Activated CD4-positive, alpha-beta memory T cell treated with anti-CD3 and anti-CD28 coated beads, Interleukin-2, amount 10 ng/mL, durations not matched to agents 7 days and 5 days (primary cell): ENCODE results near the gene CHCHD1. TPM values are rescaled to one million over a fixed set of nuclear protein-coding genes. Genes with fewer than 3 reads are reported as not detected.
"Not testable (repeated sequence)": the region's sequence is repeated elsewhere in the genome, so short reads cannot be mapped to it uniquely, and the experiment has no call there.

ENCODE experiments used
- CTCF ChIA-PET: fragments of 350-600 bp; sonication (Branson Sonifier 250); formaldehyde crosslinking; loops from one replicate; lab custom pipeline; 2021; ENCODE audit warnings: antibody characterized with exemption, inconsistent platforms; lab: Charles Lee
- POLR2A ChIA-PET: fragments of 350-600 bp; sonication (Branson Sonifier 250); formaldehyde crosslinking; loops from one replicate; lab custom pipeline; 2021; ENCODE audit warnings: antibody characterized with exemption; lab: Charles Lee
- DNase-seq: peaks from one replicate; pipeline ENCODE4 v3.0.0-alpha.2; 2020
- H3K27ac Mint-ChIP-seq: one replicate; pipeline ENCODE4 v1.8.0; 2021; ENCODE audit warnings: mild to moderate bottlenecking, mixed read lengths
- H3K27me3 Mint-ChIP-seq: one replicate; pipeline ENCODE4 v1.8.0; 2021; ENCODE audit warnings: mixed read lengths
- H3K36me3 Mint-ChIP-seq: one replicate; pipeline ENCODE4 v1.8.0; 2021; ENCODE audit warnings: low read depth, mixed read lengths
- H3K4me1 Mint-ChIP-seq: one replicate; pipeline ENCODE4 v1.8.0; 2021; ENCODE audit warnings: mixed read lengths
- H3K4me3 Mint-ChIP-seq: one replicate; pipeline ENCODE4 v1.8.0; 2021; ENCODE audit warnings: mild to moderate bottlenecking, mixed read lengths
- H3K9me3 Mint-ChIP-seq: one replicate; pipeline ENCODE4 v1.8.0; 2021; ENCODE audit warnings: mixed read lengths
- total RNA-seq, 2 experiments: library from RNA; stranded (reverse); gene quantifications; one replicate each; pipeline ENCODE4 v1.2.3, GENCODE V29; 2021

The CHCHD1 gene
- total RNA-seq, 2 experiments from 2014 or later, result 31.4 to 34.6 TPM

DNA sequence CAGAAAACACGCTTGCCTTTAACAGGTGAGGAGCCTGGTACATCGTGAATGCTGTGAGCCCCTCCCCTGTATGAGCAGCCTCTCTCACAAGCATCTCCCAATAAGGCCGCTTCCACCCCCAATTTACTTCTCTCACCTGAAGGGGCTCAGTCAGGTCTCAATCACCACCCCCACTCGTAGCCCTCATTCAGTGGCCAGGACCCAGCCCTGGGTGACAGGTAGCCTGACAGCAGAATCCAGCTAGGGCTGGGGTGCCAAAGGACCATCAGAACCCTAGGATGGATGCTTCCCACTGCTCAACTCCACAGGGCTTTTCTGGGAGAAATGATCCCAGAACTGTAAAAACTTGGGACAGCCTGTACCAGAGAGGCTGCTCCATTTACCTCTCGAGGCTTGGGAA, 36.0 kb downstream of the CHCHD1 start:
- POLR2A ChIA-PET, result interaction anchor here (1.6 kb wide), 1 partner anchor 8 kb away, joined by 5 read pairs; no protein-coding TSS in a partner anchor
- no peak for DNase-seq
- Mint-ChIP-seq H3K27me3 (no peaks in the 10 kb centered on the region), H3K36me3 (peaks cover 37% of the 10 kb centered on the region), H3K27ac (no peak overlapping the region), H3K9me3 (no peaks in the 10 kb centered on the region), H3K4me3 (no peak overlapping the region), H3K4me1 (peaks cover 5% of the 10 kb centered on the region)
- CTCF ChIA-PET, result no interaction called here

- Mint-ChIP-seq H3K4me3 (no peak overlapping the region), H3K4me1 (peaks cover 5% of the 10 kb centered on the region), H3K9me3 (no peaks in the 10 kb centered on the region), H3K36me3 (peaks cover 33% of the 10 kb centered on the region), H3K27ac (no peak overlapping the region), H3K27me3 (no peaks in the 10 kb centered on the region)
- DNase-seq, result no peak
- POLR2A ChIA-PET, result interaction anchor here (1.2 to 1.6 kb wide), 2 partner anchors 8 to 36 kb away, joined by 4 to 5 read pairs; partner anchors contain the start of gene CHCHD1
- CTCF ChIA-PET, result interaction anchor here (1.1 kb wide), 1 partner anchor 61 kb away, joined by 3 read pairs; no protein-coding TSS in a partner anchor
Measured at GRCh38 chr10:73818402-73818801, 36.6 kb downstream of the CHCHD1 start.

GRCh38 chr10:73819081-73819480, 37.2 kb downstream of the CHCHD1 start:
- H3K27ac Mint-ChIP-seq, result no peak overlapping the region
- H3K27me3 Mint-ChIP-seq, result no peaks in the 10 kb centered on the region
- peaks cover 5% of the 10 kb centered on the region for H3K4me1 Mint-ChIP-seq
- no peak for DNase-seq
- no peak overlapping the region for H3K4me3 Mint-ChIP-seq
- ChIA-PET CTCF (interaction anchor here (1.1 kb wide), 1 partner anchor 60 kb away, joined by 3 read pairs; no protein-coding TSS in a partner anchor), POLR2A (interaction anchor here (1.2 to 1.6 kb wide), 2 partner anchors 9 to 37 kb away, joined by 4 to 5 read pairs; partner anchors contain the start of gene CHCHD1)
- H3K36me3 Mint-ChIP-seq, result peaks cover 33% of the 10 kb centered on the region
- H3K9me3 Mint-ChIP-seq, result no peaks in the 10 kb centered on the region

DNA sequence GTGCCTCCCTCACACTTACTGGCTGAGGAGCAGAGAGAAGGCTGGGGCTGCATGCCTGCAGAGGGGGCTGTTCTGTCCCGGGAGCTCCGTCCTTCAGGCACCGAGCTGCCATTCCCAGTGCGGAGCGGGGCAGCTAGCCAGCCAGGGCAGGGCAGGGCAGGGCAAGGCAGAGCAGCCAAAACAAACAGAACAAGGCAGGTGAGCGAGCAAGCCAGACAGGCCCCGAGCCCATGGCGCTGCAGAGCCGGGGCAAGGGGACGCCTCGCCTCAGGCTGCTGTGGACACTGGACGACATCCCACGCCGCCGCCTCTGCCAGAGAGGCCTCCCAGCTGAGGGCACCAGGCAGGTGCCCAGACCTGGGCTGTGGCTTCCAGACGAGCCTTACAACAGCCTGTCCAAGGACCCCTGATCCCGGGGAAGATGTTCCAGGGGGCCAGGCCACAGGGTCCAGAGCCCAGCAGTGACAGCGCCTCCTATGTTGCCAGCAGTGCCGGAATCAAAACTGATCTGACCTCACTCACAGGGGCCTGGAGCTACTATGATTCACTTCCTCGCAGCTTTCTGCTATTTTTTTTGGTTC, 37.8 kb downstream of the CHCHD1 start:
- no peak for DNase-seq
- POLR2A ChIA-PET, result interaction anchor here (1.2 to 1.6 kb wide), 2 partner anchors 9 to 38 kb away, joined by 4 to 5 read pairs; partner anchors contain the start of gene CHCHD1
- CTCF ChIA-PET, result no interaction called here
- Mint-ChIP-seq H3K27me3 (no peaks in the 10 kb centered on the region), H3K4me1 (peaks cover 5% of the 10 kb centered on the region), H3K36me3 (peaks cover 34% of the 10 kb centered on the region), H3K27ac (no peak overlapping the region), H3K4me3 (no peak overlapping the region), H3K9me3 (no peaks in the 10 kb centered on the region)

DNA sequence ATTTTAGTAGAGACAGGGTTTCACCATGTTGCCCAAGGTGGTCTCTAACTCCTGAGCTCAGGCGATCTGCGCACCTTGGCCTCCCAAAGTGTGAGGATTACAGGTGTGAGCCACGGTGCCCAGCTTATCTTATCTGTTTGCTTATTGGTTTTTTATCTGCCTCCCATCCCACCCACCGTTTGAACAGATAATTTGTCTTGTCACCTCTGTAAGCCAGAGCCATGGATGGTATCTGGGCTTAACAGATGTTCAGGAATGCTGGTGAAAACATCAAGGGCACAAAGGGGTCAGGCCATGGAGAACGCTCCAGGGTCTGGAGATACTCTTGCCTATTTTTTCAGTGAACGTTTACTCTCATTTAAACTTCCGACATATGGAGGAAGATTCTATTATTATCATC, 41.5 kb downstream of the CHCHD1 start:
- CTCF ChIA-PET, result no interaction called here
- Mint-ChIP-seq H3K27ac (no peak overlapping the region), H3K4me3 (no peak overlapping the region)

DNA sequence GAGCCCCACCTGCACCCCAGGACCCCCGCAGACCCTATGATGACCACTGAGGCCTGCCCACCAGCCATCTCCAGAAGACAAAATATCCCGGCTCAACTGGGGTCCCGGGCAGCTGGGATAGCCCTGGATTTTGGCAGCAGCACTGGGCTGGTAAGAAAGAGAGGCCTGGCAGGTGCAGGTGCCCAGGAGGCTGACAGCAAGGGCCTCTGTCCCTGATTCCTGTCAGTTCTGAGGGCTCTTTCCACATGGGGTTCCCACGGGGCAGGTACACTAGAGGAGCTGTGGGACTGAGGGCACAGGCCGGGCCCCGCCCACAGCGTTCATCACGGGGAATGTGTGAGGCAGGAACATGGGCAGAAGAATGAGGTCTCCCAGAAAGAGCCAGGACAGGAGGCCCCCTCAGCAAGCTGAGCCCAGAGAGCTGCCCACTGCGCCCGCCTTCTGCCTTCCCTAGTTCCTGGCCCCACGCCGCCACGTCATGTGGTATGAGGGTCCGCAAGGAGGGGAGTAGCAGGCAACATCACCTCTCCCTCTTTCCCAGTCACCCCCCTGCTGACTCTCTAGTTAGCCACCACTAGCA, 42.4 kb downstream of the CHCHD1 start:
- POLR2A ChIA-PET, result no interaction called here
- CTCF ChIA-PET, result no interaction called here
- peaks cover 22% of the 10 kb centered on the region for H3K36me3 Mint-ChIP-seq

More for the DNA sequence above, 41.5 kb downstream of the CHCHD1 start:
- no peak for DNase-seq
- Mint-ChIP-seq H3K4me1 (peaks cover 4% of the 10 kb centered on the region), H3K36me3 (peaks cover 22% of the 10 kb centered on the region), H3K9me3 (no peaks in the 10 kb centered on the region), H3K27me3 (no peaks in the 10 kb centered on the region)
- POLR2A ChIA-PET, result interaction anchor here (1.2 to 1.9 kb wide), 2 partner anchors 10 to 16 kb away, joined by 3 to 6 read pairs; no protein-coding TSS in a partner anchor

DNA sequence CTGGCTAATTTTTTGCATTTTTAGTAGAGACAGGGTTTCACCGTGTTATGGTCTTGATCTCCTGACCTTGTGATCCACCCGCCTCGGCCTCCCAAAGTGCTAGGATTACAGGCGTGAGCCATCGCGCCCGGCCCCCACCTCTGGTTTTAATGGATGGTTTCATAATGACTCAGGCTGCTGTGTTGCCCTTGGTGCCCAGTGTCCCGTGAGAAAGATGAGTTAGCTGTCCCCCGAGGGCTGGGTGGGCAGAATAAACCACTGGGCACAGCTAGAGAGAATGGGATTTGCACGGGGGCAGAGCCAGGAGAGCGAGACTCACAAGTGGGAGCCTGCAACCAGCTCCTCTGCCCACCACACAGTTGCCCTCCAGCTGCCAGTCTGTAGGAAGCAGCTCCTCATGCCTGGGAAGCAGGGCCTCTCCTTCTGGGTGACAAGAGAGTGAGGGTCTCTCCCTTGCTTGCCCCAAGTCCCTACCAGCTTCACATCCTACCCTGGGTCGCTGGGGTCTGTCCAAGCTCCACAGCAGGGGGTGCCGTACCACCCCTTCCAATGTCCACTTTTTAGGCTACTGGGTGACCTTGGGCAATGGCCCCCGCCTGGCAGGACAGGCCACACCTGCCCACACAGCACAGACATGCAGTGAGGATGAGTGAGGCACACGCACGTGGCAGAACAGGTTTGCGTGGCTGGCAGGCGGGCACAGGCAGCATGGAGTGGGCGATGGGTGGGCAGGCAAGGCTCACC, 45.7 kb downstream of the CHCHD1 start:
- Mint-ChIP-seq H3K36me3 (peaks cover 15% of the 10 kb centered on the region), H3K27me3 (no peaks in the 10 kb centered on the region), H3K27ac (no peak overlapping the region), H3K4me1 (no peaks in the 10 kb centered on the region), H3K4me3 (no peak overlapping the region), H3K9me3 (no peaks in the 10 kb centered on the region)
- POLR2A ChIA-PET, result no interaction called here
- no peak for DNase-seq
- CTCF ChIA-PET, result interaction anchor here (1.1 kb wide), 2 partner anchors 52 kb away, joined by 3 to 4 read pairs; no protein-coding TSS in a partner anchor

More for the DNA sequence above, 42.4 kb downstream of the CHCHD1 start:
- no peaks in the 10 kb centered on the region for H3K9me3 Mint-ChIP-seq
- H3K27ac Mint-ChIP-seq, result no peak overlapping the region
- H3K4me3 Mint-ChIP-seq, result no peak overlapping the region
- no peaks in the 10 kb centered on the region for H3K4me1 Mint-ChIP-seq
- H3K27me3 Mint-ChIP-seq, result no peaks in the 10 kb centered on the region
- no peak for DNase-seq

DNA sequence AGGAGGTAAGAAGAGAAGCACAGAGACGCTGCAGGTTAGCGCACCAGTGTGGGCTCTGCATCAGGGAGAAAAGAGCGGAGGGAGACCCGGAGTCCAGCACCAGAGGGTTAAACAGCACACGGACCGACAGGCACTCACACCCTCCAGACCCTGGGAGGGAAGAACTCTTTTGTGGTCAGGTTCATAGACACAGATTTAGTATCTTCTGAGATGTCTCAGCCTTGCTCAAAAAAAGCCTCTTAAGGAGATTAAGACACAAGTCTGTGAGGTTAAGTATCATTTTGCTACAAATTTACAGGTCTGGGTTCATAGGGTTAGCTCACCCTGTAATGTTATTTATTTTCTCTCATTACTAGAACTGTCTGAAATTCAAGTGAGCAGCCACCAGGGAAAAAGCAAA, 46.3 kb downstream of the CHCHD1 start:
- Mint-ChIP-seq H3K27ac (no peak overlapping the region), H3K9me3 (no peaks in the 10 kb centered on the region)
- CTCF ChIA-PET, result interaction anchor here (0.6 to 1.1 kb wide), 2 partner anchors 51 to 321 kb away, joined by 3 to 4 read pairs; no protein-coding TSS in a partner anchor

GRCh38 chr10:73829090-73829489, 47.2 kb downstream of the CHCHD1 start:
- not testable (repeated sequence) for H3K4me1 Mint-ChIP-seq, DNase-seq, H3K9me3 Mint-ChIP-seq, H3K4me3 Mint-ChIP-seq, H3K27me3 Mint-ChIP-seq, H3K36me3 Mint-ChIP-seq, H3K27ac Mint-ChIP-seq
- ChIA-PET POLR2A (interaction anchor here (1.3 kb wide), 1 partner anchor 13 kb away, joined by 6 read pairs; no protein-coding TSS in a partner anchor), CTCF (interaction anchor here (1.1 to 2.5 kb wide), 2 partner anchors 50 to 51 kb away, joined by 4 to 9 read pairs; no protein-coding TSS in a partner anchor)

More for the DNA sequence above, 46.3 kb downstream of the CHCHD1 start:
- DNase-seq, result no peak
- H3K36me3 Mint-ChIP-seq, result peaks cover 12% of the 10 kb centered on the region
- H3K4me3 Mint-ChIP-seq, result no peak overlapping the region
- H3K27me3 Mint-ChIP-seq, result no peaks in the 10 kb centered on the region
- POLR2A ChIA-PET, result interaction anchor here (1.3 kb wide), 1 partner anchor 12 kb away, joined by 6 read pairs; no protein-coding TSS in a partner anchor
- no peaks in the 10 kb centered on the region for H3K4me1 Mint-ChIP-seq

Other genes starting within 250 kb of the CHCHD1 start
- 1 to 10 TPM; 3.0 to 3.4 TPM for gene USP54, start 190.7 kb upstream of the CHCHD1 start, total RNA-seq
- gene MYOZ1, start 140.6 kb upstream of the CHCHD1 start, total RNA-seq, result not detected
- gene SYNPO2L, start 126.0 kb upstream of the CHCHD1 start, total RNA-seq, result not detected
- gene AGAP5, start 83.9 kb upstream of the CHCHD1 start, total RNA-seq, result 1 to 10 TPM; 8.1 to 9.3 TPM
- gene SEC24C, start 37.7 kb upstream of the CHCHD1 start, total RNA-seq, result 100 to 1,000 TPM; 106 to 108 TPM
- gene ZSWIM8, start 3.6 kb downstream of the CHCHD1 start, total RNA-seq, result 10 to 100 TPM; 88.0 to 92.2 TPM
- 10 to 100 TPM; 58.3 to 58.4 TPM for gene NDST2, start 29.6 kb downstream of the CHCHD1 start, total RNA-seq
- 10 to 100 TPM; 46.4 to 48.5 TPM for gene CAMK2G, start 92.5 kb downstream of the CHCHD1 start, total RNA-seq
- gene PLAU, start 129.1 kb downstream of the CHCHD1 start, total RNA-seq, result 1 to 10 TPM; 3.0 to 5.3 TPM
- 10 to 100 TPM; 70.1 to 71.8 TPM for gene VCL, start 216.1 kb downstream of the CHCHD1 start, total RNA-seq